Measurements from ENCODE around the gene WDR43.

DNA sequence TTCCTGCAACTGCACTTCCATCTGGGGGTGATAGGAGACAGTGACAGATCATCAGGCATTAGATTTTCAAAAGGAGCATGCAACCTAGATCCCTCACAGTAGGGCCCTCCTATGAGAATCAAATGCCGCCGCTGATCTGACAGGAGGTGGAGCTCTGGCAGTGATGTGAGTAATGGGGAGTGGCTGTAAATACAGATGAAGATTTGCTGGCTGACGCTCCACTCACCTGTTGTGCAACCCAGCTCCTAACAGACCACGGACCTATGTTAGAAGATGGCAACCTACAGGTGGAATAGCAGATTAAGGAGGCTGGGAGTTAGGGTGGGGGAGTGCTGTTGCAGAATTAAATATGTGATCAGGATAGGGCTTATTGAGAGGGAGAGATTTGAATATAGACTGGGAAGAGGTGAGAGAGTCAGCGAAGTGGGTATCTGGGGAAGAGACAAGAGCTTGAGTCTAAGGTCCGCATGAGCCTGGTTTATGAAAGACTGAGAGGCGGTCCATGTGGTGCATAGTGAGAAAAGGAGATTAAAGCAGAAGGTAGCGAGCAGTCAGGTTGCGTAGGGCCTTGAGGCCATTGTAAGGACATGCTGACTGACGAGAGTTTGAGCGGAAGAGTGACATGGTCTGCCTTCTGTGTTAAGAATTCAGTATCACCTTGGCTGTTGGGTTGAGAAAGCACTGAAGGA lies 55.3 kb downstream of the WDR43 start:
- no peak for TF ChIP-seq POLR2AphosphoS5 (IDR thresholded peaks at IDR 0.05)
- TF ChIP-seq, protein P1, sequence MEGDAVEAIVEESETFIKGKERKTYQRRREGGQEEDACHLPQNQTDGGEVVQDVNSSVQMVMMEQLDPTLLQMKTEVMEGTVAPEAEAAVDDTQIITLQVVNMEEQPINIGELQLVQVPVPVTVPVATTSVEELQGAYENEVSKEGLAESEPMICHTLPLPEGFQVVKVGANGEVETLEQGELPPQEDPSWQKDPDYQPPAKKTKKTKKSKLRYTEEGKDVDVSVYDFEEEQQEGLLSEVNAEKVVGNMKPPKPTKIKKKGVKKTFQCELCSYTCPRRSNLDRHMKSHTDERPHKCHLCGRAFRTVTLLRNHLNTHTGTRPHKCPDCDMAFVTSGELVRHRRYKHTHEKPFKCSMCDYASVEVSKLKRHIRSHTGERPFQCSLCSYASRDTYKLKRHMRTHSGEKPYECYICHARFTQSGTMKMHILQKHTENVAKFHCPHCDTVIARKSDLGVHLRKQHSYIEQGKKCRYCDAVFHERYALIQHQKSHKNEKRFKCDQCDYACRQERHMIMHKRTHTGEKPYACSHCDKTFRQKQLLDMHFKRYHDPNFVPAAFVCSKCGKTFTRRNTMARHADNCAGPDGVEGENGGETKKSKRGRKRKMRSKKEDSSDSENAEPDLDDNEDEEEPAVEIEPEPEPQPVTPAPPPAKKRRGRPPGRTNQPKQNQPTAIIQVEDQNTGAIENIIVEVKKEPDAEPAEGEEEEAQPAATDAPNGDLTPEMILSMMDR (IDR thresholded peaks at IDR 0.05) = no peak
- no peak for TF ChIP-seq POLR2A (IDR thresholded peaks at IDR 0.05)
